Activated naive CD4-positive, alpha-beta T cell treated with anti-CD3 and anti-CD28 coated beads, Interleukin-2, amount 50 U/mL, for 24 hours (primary cell): ENCODE data around the gene IFT74.
A peak's percentile ranks its signal among the peaks of the same experiment; 100 is the strongest.

Experiments
- H3K27ac Mint-ChIP-seq: one replicate; pipeline ENCODE4 v1.8.0; 2021; ENCODE audit warnings: mild to moderate bottlenecking, mixed read lengths
- H3K27me3 Mint-ChIP-seq: one replicate; pipeline ENCODE4 v1.8.0; 2021; ENCODE audit warnings: mixed read lengths
- H3K36me3 Mint-ChIP-seq: one replicate; pipeline ENCODE4 v1.8.0; 2021; ENCODE audit warnings: mixed read lengths
- H3K4me1 Mint-ChIP-seq: one replicate; pipeline ENCODE4 v1.8.0; 2021; ENCODE audit warnings: mixed read lengths
- H3K4me3 Mint-ChIP-seq: one replicate; pipeline ENCODE4 v1.8.0; 2021; ENCODE audit warnings: mild to moderate bottlenecking, mixed read lengths
- H3K9me3 Mint-ChIP-seq: one replicate; pipeline ENCODE4 v1.8.0; 2021; ENCODE audit warnings: mixed read lengths

The IFT74 gene

DNA sequence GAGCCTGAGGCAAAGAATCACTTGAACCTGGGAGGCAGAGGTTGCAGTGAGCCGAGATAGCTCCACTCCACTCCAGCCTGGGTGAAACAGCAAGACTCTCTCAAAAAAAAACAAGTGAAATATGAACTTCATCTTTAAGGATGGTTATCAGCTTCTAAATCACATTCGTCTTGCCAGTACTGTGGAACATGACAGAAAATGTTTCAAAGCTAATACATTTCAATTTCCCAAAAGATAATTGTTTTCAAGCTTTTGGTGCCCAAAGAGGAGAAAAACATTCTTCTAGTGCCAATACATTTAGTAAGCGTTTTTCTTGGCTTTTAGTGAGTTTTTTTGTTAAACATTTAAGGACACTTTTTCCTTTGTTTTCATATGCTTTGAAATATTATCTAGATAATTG is 4.4 kb upstream of the IFT74 start:
- H3K4me1 Mint-ChIP-seq, result peaks cover 39% of the 10 kb centered on the region
- H3K4me3 Mint-ChIP-seq, result no peak overlapping the region
- no peaks in the 10 kb centered on the region for H3K9me3 Mint-ChIP-seq
- H3K36me3 Mint-ChIP-seq, result no peaks in the 10 kb centered on the region
- no peaks in the 10 kb centered on the region for H3K27me3 Mint-ChIP-seq
- no peak overlapping the region for H3K27ac Mint-ChIP-seq

GRCh38 chr9:26954050-26954508 is 2.1 kb upstream of the IFT74 start:
- no peaks in the 10 kb centered on the region for H3K27me3 Mint-ChIP-seq
- no peaks in the 10 kb centered on the region for H3K9me3 Mint-ChIP-seq
- peak overlapping the region; percentile 81 for H3K27ac Mint-ChIP-seq
- no peak overlapping the region for H3K4me3 Mint-ChIP-seq
- H3K36me3 Mint-ChIP-seq, result no peaks in the 10 kb centered on the region
- peaks cover 44% of the 10 kb centered on the region for H3K4me1 Mint-ChIP-seq

GRCh38 chr9:26955222-26955903 is 849 bp upstream of the IFT74 start:
- H3K36me3 Mint-ChIP-seq, result no peaks in the 10 kb centered on the region
- peaks cover 44% of the 10 kb centered on the region for H3K4me1 Mint-ChIP-seq
- no peaks in the 10 kb centered on the region for H3K9me3 Mint-ChIP-seq
- H3K27ac Mint-ChIP-seq, result peak overlapping the region; percentile 93
- H3K27me3 Mint-ChIP-seq, result no peaks in the 10 kb centered on the region
- H3K4me3 Mint-ChIP-seq, result peak overlapping the region; percentile 95

GRCh38 chr9:26956860-26957233 is 635 bp downstream of the IFT74 start:
- Mint-ChIP-seq H3K27me3 (no peaks in the 10 kb centered on the region), H3K9me3 (no peaks in the 10 kb centered on the region), H3K4me1 (peaks cover 49% of the 10 kb centered on the region), H3K27ac (peak overlapping the region; percentile 25), H3K36me3 (peaks cover 4% of the 10 kb centered on the region), H3K4me3 (peak overlapping the region; percentile 95)

- H3K27ac Mint-ChIP-seq, result no peak overlapping the region
- H3K4me1 Mint-ChIP-seq, result peaks cover 9% of the 10 kb centered on the region
- H3K27me3 Mint-ChIP-seq, result no peaks in the 10 kb centered on the region
Measured at GRCh38 chr9:26971721-26972120, 15.5 kb downstream of the IFT74 start.

DNA sequence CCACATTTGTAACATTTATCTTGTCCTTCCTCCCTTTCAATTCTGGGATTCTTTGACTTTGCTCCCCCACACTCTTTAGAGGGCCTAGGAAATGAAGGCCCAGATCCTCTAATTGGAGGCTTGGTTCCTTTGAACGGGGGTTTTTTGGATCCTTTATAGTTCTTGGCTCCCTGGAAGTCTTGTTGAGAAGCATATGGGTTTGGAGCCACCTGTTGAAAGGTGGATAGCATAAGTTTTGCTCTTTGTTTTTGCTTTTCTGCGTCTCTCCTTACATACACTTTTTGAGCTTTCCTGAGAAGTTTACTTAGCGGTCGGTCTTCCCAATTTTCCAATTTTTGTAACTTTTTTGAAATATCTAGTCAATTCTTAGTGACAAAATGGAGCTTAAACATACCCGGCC is 17.8 kb downstream of the IFT74 start:
- Mint-ChIP-seq H3K4me1 (peaks cover under 1% of the 10 kb centered on the region), H3K4me3 (no peak overlapping the region), H3K27ac (no peak overlapping the region), H3K9me3 (peaks cover 9% of the 10 kb centered on the region), H3K36me3 (peaks cover 12% of the 10 kb centered on the region), H3K27me3 (no peaks in the 10 kb centered on the region)

More at GRCh38 chr9:26971721-26972120, 15.5 kb downstream of the IFT74 start:
- H3K9me3 Mint-ChIP-seq, result peaks cover 9% of the 10 kb centered on the region
- H3K4me3 Mint-ChIP-seq, result no peak overlapping the region
- peaks cover 18% of the 10 kb centered on the region for H3K36me3 Mint-ChIP-seq

- Mint-ChIP-seq H3K36me3 (peaks cover 9% of the 10 kb centered on the region), H3K27me3 (no peaks in the 10 kb centered on the region), H3K9me3 (peaks cover 2% of the 10 kb centered on the region), H3K4me1 (no peaks in the 10 kb centered on the region), H3K4me3 (no peak overlapping the region), H3K27ac (no peak overlapping the region)
Measured at GRCh38 chr9:26974927-26975326, 18.7 kb downstream of the IFT74 start.

DNA sequence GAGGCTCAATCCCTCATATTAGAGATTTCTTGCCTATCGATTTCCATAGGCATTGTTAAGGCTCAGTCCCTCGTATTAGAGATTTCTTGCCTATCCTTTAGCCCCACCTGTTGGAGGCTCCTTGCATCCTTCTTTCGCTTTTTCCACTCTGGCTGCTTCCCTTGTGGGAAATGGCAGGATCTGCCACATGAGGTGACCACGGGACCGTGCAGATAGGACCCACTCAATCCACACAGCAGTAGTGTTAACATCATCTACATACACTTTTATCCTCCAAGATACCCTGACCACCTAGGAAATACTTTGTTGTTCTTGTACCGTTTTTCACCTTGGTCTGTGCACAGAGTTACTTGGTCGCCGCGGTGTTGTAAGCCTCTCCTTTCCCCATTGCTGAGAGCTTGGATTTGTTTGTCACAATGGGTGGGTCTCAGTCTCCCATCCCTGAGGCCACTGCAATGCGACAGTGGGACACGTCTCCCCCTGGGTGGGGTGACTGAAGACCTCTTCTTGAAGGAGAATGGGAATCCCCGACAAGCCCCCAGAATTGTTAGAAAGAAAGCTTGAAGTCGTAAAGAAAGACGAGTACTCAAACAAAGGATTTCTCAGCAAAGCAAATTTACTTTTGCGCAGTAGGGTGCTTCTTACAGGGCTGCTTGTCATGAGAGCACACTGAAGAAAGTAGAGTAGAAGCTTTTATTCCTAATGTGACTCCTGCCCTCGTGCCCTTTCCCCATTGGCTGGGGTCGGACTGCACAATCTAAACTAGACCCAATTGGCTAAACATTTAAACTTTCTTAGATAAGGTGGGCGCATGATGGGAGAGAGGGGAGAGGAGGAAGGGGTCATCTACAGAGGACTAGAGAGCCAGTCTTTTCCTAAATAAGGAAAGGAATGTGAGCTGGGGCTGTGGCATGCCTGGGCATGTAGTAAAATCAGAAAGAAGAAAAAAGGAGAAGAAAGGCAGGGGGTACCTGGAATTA is 19.8 kb downstream of the IFT74 start:
- H3K4me1 Mint-ChIP-seq, result no peaks in the 10 kb centered on the region
- no peaks in the 10 kb centered on the region for H3K9me3 Mint-ChIP-seq
- H3K4me3 Mint-ChIP-seq, result no peak overlapping the region
- peaks cover 4% of the 10 kb centered on the region for H3K36me3 Mint-ChIP-seq
- no peaks in the 10 kb centered on the region for H3K27me3 Mint-ChIP-seq
- peak overlapping the region; percentile 10 for H3K27ac Mint-ChIP-seq

DNA sequence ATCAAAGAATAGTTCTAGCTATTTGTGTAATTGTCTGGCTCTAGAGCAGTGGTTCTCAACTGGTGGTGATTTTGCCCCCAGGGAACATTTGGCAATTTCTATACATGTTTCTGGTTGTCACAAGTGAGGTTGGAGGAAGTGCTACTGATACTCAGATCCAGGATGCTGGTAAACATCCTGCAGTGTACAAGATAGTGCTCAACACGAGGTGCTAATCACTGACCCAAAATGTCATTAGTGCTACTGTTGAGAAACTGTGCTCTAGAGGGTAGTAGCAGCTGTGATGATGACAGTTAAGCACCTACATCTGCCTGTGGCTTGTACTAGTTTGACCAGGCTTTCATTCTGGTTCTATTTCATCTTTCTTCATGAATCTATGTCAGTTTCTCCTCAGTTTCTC is 27.1 kb downstream of the IFT74 start:
- Mint-ChIP-seq H3K4me3 (no peak overlapping the region), H3K27me3 (no peaks in the 10 kb centered on the region), H3K4me1 (no peaks in the 10 kb centered on the region), H3K36me3 (peaks cover 12% of the 10 kb centered on the region), H3K27ac (no peak overlapping the region), H3K9me3 (no peaks in the 10 kb centered on the region)

DNA sequence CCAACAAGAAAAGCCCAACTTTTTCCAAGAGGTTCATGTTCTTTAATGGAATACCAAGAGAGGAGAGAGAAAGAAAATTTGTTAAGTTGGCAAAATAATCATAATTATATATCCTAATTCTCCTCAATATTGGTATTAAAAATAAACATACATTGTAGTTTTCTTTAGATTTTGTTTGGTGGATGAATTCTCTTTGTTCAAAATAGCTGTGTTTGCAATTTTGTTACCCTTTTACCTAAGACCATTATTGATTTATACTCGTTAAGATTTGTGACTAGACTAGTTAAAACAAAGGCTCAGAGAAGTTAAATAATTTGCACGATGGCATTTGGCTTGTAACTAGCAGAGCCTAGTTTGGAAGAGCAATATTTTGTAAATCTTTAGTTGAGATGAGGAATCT is 39.6 kb downstream of the IFT74 start:
- no peaks in the 10 kb centered on the region for H3K36me3 Mint-ChIP-seq
- no peak overlapping the region for H3K27ac Mint-ChIP-seq
- H3K4me1 Mint-ChIP-seq, result no peaks in the 10 kb centered on the region
- no peaks in the 10 kb centered on the region for H3K9me3 Mint-ChIP-seq
- H3K4me3 Mint-ChIP-seq, result no peak overlapping the region
- no peaks in the 10 kb centered on the region for H3K27me3 Mint-ChIP-seq

DNA sequence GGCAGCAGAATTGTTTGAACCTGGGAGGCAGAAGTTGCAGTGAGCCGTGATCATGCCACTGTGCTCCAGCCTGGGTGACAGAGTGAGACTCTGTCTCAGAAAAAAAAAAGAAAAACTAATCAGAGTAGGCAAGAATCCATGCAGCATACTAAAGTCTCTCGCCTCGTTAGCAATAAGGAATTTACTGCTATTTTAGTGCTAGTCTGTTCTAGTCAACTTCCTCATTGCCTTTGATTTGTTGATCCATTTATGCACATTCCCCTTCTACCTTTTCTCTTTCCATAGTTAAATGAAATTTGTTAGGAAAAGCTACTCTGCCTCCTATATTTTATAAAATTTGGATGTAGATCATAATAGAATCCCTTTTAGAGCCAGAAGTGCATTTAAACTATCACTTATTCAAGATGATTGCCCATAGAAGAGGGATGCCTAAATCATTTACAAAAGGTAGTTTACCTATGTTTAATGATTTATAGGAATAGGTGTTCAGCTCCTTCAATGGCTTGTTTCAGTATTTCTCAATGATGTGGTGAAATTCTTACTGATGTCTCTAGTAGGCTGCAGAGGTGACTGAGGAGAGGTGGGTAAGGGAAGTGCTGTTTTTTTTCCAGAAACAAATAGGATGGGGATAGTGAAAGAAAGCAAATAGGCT is 47.3 kb downstream of the IFT74 start:
- no peak overlapping the region for H3K4me3 Mint-ChIP-seq
- no peak overlapping the region for H3K27ac Mint-ChIP-seq
- H3K36me3 Mint-ChIP-seq, result peaks cover 4% of the 10 kb centered on the region
- H3K4me1 Mint-ChIP-seq, result no peaks in the 10 kb centered on the region
- H3K27me3 Mint-ChIP-seq, result no peaks in the 10 kb centered on the region
- no peaks in the 10 kb centered on the region for H3K9me3 Mint-ChIP-seq

- H3K9me3 Mint-ChIP-seq, result no peaks in the 10 kb centered on the region
- H3K4me1 Mint-ChIP-seq, result no peaks in the 10 kb centered on the region
- no peak within 1 kb of the TSS for H3K4me3 Mint-ChIP-seq
- peaks cover 5% of the 10 kb centered on the region for H3K36me3 Mint-ChIP-seq
- H3K27me3 Mint-ChIP-seq, result no peaks in the 10 kb centered on the region
- H3K27ac Mint-ChIP-seq, result no peak within 1 kb of the TSS
Measured at GRCh38 chr9:27005491-27005890, 49.3 kb downstream of the IFT74 start, which contains the start of gene LRRC19. LRRC19 (minus strand) TSS chr9:27005672; CDS start chr9:26999694, 5,978 bp downstream.

DNA sequence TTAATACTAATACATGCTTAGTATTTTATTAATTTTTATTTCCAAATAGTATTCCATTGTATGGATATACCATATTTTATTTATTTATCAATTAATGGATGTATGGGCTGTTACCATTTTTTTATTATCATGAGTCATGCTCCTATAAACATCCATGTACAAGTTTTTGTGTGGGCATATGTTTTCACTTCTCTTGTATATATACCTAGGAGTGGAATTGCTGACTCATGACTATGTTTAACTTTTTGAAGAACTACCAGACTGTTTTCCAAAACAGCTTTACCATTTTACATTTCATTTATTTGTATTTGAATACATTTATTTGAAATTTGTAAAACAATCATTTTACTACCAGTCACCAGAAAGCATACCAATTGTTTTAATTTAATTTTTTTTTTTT is 63.4 kb downstream of the IFT74 start:
- H3K4me3 Mint-ChIP-seq, result no peak overlapping the region
- H3K27me3 Mint-ChIP-seq, result no peaks in the 10 kb centered on the region
- H3K9me3 Mint-ChIP-seq, result no peaks in the 10 kb centered on the region
- no peaks in the 10 kb centered on the region for H3K4me1 Mint-ChIP-seq
- H3K27ac Mint-ChIP-seq, result no peak overlapping the region
- peaks cover 30% of the 10 kb centered on the region for H3K36me3 Mint-ChIP-seq

GRCh38 chr9:27022920-27023319 is 66.7 kb downstream of the IFT74 start:
- Mint-ChIP-seq H3K27ac (no peak overlapping the region), H3K36me3 (peaks cover 35% of the 10 kb centered on the region), H3K4me1 (no peaks in the 10 kb centered on the region), H3K27me3 (no peaks in the 10 kb centered on the region), H3K9me3 (no peaks in the 10 kb centered on the region), H3K4me3 (no peak overlapping the region)

DNA sequence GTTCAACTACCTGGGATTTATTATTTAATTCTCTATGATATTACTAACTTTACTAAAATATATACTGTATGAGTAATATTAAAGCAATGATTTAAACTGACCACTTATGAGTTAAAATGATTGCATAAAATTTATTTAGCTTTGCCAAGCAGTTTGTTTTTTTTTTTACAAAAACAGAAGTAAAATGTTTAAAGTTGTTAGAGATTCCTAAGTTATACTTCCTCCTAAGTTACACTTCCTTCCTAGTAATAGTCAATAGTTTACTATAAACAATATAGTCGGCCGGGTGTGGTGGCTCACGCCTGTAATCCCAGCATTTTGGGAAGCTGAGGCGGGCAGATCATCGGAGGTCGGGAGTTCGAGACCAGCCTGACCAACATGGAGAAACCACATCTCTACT is 73.0 kb downstream of the IFT74 start:
- Mint-ChIP-seq H3K4me1 (no peaks in the 10 kb centered on the region), H3K9me3 (no peaks in the 10 kb centered on the region), H3K27me3 (no peaks in the 10 kb centered on the region), H3K4me3 (no peak overlapping the region), H3K27ac (no peak overlapping the region), H3K36me3 (peaks cover 14% of the 10 kb centered on the region)
